Activated CD4-positive, CD25-positive, alpha-beta regulatory T cell treated with anti-CD3 and anti-CD28 coated beads, Interleukin-2, amount 50 U/mL, for 72 hours (primary cell): Measurements from ENCODE around the gene TES.
"Not testable (repeated sequence)": the region's sequence is repeated elsewhere in the genome, so short reads cannot be mapped to it uniquely, and the experiment has no call there.

Source experiments
- DNase-seq: peaks from one replicate; pipeline ENCODE4 v3.0.0; 2021

Gene TES

DNA sequence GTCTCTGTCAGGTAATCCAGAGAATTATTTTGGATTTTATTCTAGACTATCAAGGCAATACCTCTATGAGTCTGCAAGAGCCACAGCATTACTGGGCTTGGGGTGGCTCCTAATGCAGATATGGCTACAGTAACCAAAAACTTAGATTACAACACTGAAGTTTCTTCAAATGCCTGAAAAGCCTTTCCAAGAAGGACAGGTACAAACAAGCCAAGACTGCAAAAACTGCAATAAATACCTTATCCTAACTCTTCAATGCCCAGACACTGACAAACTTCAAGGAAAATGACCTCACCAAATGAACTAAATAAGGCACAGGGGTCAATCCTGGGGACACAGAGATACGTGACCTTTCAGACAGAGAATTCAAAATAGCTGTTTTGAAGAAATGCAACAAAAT, 82.0 kb downstream of the TES start:
- DNase-seq = no peak

DNA sequence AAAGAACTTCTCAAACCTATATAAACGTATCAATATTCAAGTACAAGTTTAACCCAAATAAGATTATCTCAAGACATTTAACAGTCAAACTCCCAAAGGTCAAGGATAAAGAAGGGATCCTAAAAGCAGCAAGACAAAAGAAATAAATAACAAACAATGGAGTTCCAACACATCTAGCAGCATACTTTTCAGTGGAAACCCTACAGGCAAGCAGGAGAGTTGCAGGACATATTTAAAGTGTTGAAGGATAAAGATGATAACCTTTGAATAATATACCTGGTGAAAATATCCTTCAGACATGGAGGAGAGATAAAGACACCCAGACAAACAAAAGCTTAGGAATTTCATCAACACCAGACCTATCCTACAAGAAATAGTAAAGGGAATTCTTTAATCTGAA, 82.8 kb downstream of the TES start:
- DNase-seq = no peak

DNA sequence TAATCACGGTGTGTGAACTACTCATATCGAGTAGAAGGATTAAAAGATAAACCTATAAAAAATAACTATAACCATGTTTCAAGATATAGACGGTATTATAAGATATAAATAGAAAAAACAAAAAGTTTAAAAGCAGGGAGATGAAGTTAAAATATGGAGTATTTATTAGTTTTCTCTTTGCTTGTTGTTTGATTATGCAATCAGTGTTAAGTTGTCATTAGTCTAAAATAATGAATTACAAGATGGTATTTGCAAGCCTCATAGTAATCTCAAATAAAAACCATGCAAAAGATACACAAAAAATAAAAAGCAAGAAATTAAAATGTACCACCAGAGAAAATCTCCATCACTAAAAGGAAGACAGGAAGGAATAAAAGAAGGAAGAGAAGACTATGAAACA, 83.3 kb downstream of the TES start:
- no peak for DNase-seq

DNA sequence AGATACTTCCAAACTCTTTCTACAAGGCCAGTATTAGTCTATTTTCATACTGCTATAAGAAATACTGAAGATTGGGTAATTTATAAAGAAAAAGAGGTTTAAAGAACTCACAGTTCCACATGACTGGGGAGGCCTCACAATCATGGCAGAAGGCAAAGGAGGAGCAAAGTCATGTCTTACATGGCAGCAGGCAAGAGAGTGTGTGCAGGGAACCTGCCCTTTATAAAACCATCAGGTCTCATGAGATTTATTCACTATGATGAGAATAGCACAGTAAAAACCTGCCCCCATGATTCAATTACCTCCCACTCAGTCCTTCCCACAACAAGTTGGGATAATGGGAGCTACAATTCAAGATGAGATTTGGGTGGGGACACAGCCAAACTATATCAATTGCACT, 85.6 kb downstream of the TES start:
- DNase-seq = not testable (repeated sequence)

DNA sequence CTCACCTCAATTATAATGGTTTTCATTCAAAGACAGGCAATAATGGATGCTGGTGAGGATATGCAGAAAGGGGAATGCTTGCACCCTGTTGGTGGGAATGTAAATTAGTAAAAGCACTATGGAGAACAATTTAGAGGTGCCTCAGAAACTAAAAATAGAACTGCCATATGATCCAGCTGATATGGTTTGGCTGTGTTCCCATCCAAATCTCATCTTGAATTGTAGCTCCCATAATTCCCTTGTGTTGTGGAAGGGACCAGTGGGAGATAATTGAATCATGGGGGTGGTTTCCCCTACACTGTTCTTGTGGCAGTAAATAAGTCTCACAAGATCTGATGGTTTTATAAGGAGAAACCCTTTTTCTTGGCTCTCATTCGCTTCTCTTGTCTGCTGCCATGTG, 87.7 kb downstream of the TES start:
- no peak for DNase-seq

DNA sequence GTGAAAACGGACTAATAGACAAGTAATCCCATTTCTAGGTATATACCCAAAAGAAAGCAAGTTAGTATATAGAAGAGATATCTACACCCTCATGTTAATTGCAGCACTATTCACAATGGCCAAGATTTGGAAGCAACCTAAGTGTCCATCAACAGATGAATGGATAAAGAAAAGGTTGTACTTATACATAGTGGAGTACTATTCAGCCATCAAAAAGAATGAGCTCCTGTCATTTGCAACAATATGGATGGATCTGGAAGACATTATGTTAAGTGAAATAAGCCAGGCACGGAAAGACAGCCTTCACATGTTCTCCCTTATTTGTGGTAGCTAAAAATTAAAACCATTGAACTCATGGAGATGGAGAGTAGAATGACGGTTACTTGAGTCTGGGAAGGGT, 88.2 kb downstream of the TES start:
- no peak for DNase-seq

DNA sequence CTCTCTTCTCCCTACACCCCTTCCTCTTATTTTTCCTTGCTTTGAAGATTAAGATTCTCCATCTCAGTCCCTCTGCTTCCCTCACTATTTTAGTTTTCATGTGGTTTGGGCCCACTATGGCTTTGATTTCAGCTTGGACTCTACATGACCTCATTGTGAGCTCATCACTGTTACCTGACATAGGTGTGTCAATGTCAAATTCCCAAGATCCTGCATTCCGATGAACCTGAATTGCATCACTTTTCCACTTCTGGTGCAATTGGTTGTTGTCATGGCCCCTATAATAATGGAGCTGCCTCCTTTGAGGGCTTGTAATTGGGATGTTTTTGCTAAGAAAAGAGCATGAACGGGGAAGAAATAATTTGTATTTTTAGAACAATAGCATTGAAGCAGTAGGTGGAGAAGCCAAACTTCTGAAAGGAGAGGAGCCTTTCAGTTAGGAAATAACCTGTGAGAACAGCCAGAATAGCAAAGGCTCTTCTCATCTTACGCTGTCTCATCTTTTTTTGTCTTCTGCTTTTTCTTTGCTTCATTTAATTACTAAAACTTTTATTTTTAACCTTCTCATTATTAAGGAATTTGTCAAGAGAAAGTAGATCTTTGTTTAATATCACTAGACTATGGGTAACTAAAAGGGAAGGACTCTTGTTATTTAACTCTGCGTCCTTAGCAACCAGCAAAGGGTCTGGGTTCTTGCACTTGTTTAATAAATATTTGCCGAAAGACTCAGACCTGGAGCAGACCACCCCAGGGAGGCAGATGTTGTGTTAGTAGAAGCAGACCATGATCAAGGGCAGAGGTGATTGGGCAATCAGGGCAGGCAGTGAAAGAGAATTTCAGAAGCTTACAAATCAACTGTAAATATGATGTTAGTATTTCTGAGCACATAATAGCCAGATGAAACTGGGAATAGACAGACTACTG, 95.4 kb downstream of the TES start:
- no peak for DNase-seq

DNA sequence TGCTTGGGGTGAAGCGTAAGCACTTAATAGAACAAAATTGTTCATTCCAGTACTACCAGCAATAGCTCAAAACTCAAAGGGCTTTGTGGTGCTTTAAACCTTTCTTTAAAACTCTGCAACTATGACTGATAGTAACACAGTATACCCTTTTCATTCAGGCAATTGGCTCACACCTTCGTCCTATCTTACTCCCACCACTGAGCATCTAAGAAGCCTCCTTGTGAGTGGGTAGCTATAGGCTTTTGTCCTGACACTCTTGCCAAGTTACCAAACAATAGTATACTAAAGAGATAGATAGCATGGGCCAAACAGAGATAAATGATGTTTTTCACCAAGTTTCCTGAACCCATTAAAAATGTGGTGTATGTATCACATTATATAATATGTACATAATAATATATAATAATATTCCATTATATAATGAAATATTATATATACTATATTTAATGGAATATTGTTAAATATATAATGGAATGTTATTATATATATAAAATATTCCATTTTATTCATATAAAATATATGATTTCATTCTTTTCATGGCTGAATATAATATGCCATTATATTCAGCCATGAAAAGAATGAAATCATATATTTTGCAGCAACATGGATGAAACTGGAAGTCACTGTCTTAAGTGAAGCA, 96.2 kb downstream of the TES start:
- no peak for DNase-seq

DNA sequence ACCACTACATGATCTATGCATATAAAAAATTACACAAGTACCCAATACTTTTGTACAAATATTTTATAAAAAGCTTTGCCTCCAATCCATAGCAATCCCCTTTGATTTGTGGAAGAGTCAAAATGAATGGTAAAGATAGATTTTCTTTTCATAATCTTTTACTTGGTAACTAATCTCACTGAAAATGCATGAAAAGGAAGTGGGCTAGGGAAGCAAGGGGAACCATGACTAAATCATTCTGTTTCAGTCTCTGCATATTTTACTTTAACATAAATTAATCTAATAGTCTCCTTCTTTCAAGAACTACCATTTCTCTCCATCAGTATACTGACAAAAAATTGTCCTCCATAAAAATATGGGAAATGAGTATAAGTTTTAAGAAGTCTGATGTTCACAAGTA, 96.9 kb downstream of the TES start:
- DNase-seq = no peak
